ENCODE measurements around the gene FEM1B. TPM values are rescaled to one million over a fixed set of nuclear protein-coding genes. Genes with fewer than 3 reads are reported as not detected.

The FEM1B gene
- total RNA-seq, 1 experiment from 2014 or later, result 22.1 TPM

GRCh38 chr15:68261241-68261640, 16.3 kb upstream of the FEM1B start:
- Histone ChIP-seq H2AFZ (ENCODE audit: low read length) (no peak overlapping the region), H3K9ac (ENCODE audit: low read length) (no peak overlapping the region), H3K4me2 (ENCODE audit: low read length) (no peak overlapping the region), H3K36me3 (ENCODE audit: low read depth, low read length) (no peaks in the 10 kb centered on the region), H3K9me3 (ENCODE audit: low read length) (no peaks in the 10 kb centered on the region), H3K79me2 (ENCODE audit: low read length) (no peaks in the 10 kb centered on the region), H3K4me3 (ENCODE audit: low read length) (no peak overlapping the region), H3K9me2 (replicated peaks; ENCODE audit: low read length) (no peaks in the 10 kb centered on the region), H3K27ac (ENCODE audit: low read length) (no peak overlapping the region), H3K4me1 (ENCODE audit: insufficient read depth, low read length) (peaks cover 13% of the 10 kb centered on the region; the same call in 1 of the 2 replicates), H3F3A (ENCODE audit: low read length, unreplicated experiment) (no peaks in the 10 kb centered on the region), H3K27me3 (ENCODE audit: low read length) (no peaks in the 10 kb centered on the region), H4K20me1 (ENCODE audit: low read length) (no peaks in the 10 kb centered on the region)
- no peak for TF ChIP-seq EZH2phosphoT487 (IDR thresholded peaks at IDR 0.05; ENCODE audit: borderline replicate concordance, low read length)
- TF ChIP-seq CTCF (conservative IDR thresholded peaks at IDR 0.05; ENCODE audit: low read depth, low read length), result no peak
- no peak for TF ChIP-seq EZH2 (IDR thresholded peaks at IDR 0.05; ENCODE audit: low read length, unreplicated experiment)
- DNase-seq, result no peak
- intact Hi-C loops (cut with micrococcal nuclease), result no loop called here
- ChIA-PET CTCF (no interaction called here), POLR2A (ENCODE audit: unreplicated experiment) (no interaction called here)
- BruUV-seq (replicated peaks), result no TSS peak
- ATAC-seq, result no peak

- CTCF ChIA-PET, result no interaction called here
- Histone ChIP-seq H3K27ac (ENCODE audit: low read length) (no peak overlapping the region), H3K4me3 (ENCODE audit: low read length) (no peak overlapping the region), H3K4me2 (ENCODE audit: low read length) (no peak overlapping the region), H2AFZ (ENCODE audit: low read length) (no peak overlapping the region), H3F3A (ENCODE audit: low read length, unreplicated experiment) (no peaks in the 10 kb centered on the region), H3K4me1 (ENCODE audit: insufficient read depth, low read length) (peaks cover 7% of the 10 kb centered on the region; the same call in 1 of the 2 replicates), H3K36me3 (ENCODE audit: low read depth, low read length) (no peaks in the 10 kb centered on the region), H3K9ac (ENCODE audit: low read length) (no peak overlapping the region), H3K9me2 (replicated peaks; ENCODE audit: low read length) (no peaks in the 10 kb centered on the region), H3K27me3 (ENCODE audit: low read length) (no peaks in the 10 kb centered on the region), H3K79me2 (ENCODE audit: low read length) (no peaks in the 10 kb centered on the region), H4K20me1 (ENCODE audit: low read length) (no peaks in the 10 kb centered on the region), H3K9me3 (ENCODE audit: low read length) (no peaks in the 10 kb centered on the region)
- no TSS peak for BruUV-seq (replicated peaks)
- no peak for ATAC-seq
- intact Hi-C loops (cut with micrococcal nuclease), result no loop called here
- TF ChIP-seq EZH2phosphoT487 (IDR thresholded peaks at IDR 0.05; ENCODE audit: borderline replicate concordance, low read length) (no peak), EZH2 (IDR thresholded peaks at IDR 0.05; ENCODE audit: low read length, unreplicated experiment) (no peak), CTCF (conservative IDR thresholded peaks at IDR 0.05; ENCODE audit: low read depth, low read length) (no peak)
- no peak for DNase-seq
- POLR2A ChIA-PET (ENCODE audit: unreplicated experiment), result no interaction called here
These were observed 15.6 kb upstream of the FEM1B start for GRCh38 chr15:68261980-68262379.

DNA sequence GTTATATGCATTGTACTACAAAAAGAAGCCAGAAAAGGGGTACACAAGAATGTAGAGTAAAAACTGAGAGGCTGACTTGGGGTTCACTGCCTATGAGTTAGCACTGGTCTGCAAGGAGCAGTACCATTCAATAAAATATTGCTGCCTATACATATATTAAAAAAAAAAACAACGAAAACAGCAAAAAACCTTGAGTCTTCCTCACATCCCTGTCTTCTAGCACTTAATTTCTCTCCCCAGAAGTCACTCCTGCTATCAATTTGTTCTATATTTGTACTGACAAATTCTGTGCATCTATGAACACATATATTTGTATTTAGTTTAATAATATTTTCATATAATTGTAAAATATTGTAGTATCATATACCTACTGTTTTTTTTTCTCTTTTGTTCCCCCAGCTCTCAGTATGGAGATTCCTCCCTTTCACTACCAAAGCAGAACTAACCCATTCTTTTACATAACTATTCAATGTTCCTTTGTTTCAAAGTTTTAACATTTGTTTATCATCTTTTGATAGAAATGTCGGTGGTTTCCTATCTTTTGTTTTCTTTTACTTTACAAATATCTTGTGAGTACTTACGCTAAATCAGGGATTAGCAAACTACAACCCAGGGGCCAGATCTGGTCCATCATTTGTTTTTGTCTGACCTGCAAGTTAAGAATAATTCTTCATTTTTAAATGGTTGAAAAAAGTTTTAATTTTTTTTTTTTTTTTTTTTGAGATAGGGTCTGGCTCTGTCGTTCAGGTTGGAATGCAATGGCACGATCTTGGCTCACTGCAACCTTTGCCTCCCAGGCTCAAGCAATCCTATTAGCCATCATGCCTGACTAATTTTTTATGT, 14.8 kb upstream of the FEM1B start:
- ATAC-seq (no peak), DNase-seq (no peak)
- H4K20me1 ChIP-seq (ENCODE audit: low read length), result no peaks in the 10 kb centered on the region
- ChIA-PET POLR2A (ENCODE audit: unreplicated experiment) (interaction anchor here (0.6 kb wide), 1 partner anchor 1416 kb away, joined by 3 read pairs; no protein-coding TSS in a partner anchor), CTCF (interaction anchor here (0.7 kb wide), 1 partner anchor 11 kb away, joined by 5 read pairs; no protein-coding TSS in a partner anchor)
- no peaks in the 10 kb centered on the region for H3F3A ChIP-seq (ENCODE audit: low read length, unreplicated experiment)
- no peak overlapping the region for H3K27ac ChIP-seq (ENCODE audit: low read length)
- no peak overlapping the region for H3K9ac ChIP-seq (ENCODE audit: low read length)
- no peaks in the 10 kb centered on the region for H3K36me3 ChIP-seq (ENCODE audit: low read depth, low read length)
- BruUV-seq (replicated peaks), result no TSS peak
- H3K9me2 ChIP-seq (replicated peaks; ENCODE audit: low read length), result no peaks in the 10 kb centered on the region
- H3K4me2 ChIP-seq (ENCODE audit: low read length), result no peak overlapping the region
- peaks cover 4% of the 10 kb centered on the region; the same call in 1 of the 2 replicates for H3K4me1 ChIP-seq (ENCODE audit: insufficient read depth, low read length)
- H3K27me3 ChIP-seq (ENCODE audit: low read length), result no peaks in the 10 kb centered on the region
- no peaks in the 10 kb centered on the region for H3K79me2 ChIP-seq (ENCODE audit: low read length)
- no peaks in the 10 kb centered on the region for H3K9me3 ChIP-seq (ENCODE audit: low read length)
- TF ChIP-seq EZH2phosphoT487 (IDR thresholded peaks at IDR 0.05; ENCODE audit: borderline replicate concordance, low read length), result no peak
- no peak for TF ChIP-seq CTCF (conservative IDR thresholded peaks at IDR 0.05; ENCODE audit: low read depth, low read length)
- no peak for TF ChIP-seq EZH2 (IDR thresholded peaks at IDR 0.05; ENCODE audit: low read length, unreplicated experiment)
- H3K4me3 ChIP-seq (ENCODE audit: low read length), result no peak overlapping the region
- no peak overlapping the region for H2AFZ ChIP-seq (ENCODE audit: low read length)
- intact Hi-C loops (cut with micrococcal nuclease), result no loop called here

Measured in PC-3 (cell line).